HG03442 (cell line): ENCODE measurements around the gene APOBEC2.
"Not testable (repeated sequence)": the region's sequence is repeated elsewhere in the genome, so short reads cannot be mapped to it uniquely, and the experiment has no call there.

Experiments
- ATAC-seq: cut with Tn5 transposase; IDR thresholded peaks from one replicate; pipeline ENCODE4 v1.9.1; 2021; ENCODE audit warnings: mild to moderate bottlenecking, moderate library complexity; ENCODE audit not compliant: unreplicated experiment

APOBEC2 gene

GRCh38 chr6:41053041-41053440 is at the start of gene APOBEC2:
Gene APOBEC2 (plus strand): TSS chr6:41053202. CDS start chr6:41053348, 146 bp downstream.
- no peak for ATAC-seq

DNA sequence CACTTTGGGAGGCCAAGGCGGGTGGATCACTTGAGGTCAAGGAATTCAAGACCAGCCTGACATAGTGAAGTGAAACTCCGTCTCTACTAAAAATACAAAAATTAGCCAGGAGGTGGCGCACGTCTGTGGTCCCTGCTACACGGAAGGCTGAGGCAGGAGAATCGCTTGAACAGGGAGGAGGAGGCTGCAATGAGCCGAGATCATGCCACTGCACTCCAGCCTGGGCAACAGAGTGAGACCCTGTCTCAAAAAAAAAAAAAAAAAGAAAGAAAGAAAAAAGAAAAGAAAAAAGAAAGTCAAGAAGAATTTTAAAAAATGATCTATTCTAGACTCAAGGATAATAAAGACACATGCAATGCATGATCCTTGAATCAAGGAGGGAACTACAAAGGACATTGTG is 46.8 kb upstream of the APOBEC2 start:
- not testable (repeated sequence) for ATAC-seq

GRCh38 chr6:41006980-41007379 is 46.0 kb upstream of the APOBEC2 start:
- not testable (repeated sequence) for ATAC-seq

GRCh38 chr6:41008011-41008410 is 45.0 kb upstream of the APOBEC2 start:
- ATAC-seq, result no peak

- no peak for ATAC-seq
These were observed 43.3 kb upstream of the APOBEC2 start for GRCh38 chr6:41009669-41010068.

- no peak for ATAC-seq
These were observed 41.3 kb upstream of the APOBEC2 start for GRCh38 chr6:41011673-41012072.

DNA sequence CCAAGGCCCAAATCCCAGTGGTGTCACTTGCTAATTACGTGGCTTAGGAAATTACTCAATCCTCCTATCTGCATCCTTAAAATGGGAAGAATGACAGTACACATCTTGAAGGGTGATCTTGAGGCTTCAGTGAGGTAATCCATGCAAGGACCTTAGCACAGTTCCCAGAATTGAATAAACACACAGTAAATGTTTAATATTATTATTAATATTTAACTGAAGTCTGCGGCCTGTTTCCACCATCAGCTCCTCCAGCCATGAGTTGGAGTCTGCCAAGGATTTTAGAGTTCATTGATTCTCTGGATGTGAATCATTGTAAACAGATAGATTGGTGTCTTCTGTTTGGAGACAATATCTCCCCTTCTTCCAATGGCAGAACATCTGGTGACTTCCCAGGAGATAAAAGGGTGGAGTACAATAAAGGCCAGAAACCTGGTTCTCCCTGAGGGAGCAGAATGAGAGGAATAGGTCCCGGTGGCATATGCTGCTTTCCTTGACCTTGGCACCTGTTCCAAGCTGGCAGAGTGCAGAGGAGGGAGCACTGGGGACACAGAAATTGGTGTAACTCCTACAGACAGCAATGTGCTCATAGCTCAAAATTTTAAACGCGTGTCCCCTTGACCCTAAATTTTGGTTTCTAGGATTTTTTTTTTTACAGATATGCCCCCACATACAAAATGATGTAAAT is 39.4 kb upstream of the APOBEC2 start:
- no peak for ATAC-seq

DNA sequence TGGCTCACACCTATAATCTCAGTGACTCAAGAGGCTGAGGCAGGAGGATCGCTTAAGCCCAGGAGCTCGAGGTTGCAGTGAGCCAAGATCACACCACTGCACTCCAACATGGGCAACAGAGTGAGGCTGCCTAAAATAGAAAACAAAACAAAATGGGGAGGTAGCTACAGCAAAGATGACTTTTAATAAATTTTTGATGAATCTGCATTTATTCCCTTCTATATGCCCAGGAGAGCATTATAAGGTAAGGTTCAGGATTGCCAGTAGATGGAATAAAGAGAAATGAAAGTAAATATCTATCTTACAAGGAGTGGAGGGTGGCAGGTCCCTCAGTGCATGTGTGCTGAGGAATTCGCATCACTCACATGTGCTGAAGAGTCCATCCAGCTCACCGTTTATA is 38.2 kb upstream of the APOBEC2 start:
- ATAC-seq, result no peak

GRCh38 chr6:41015860-41016259 is 37.1 kb upstream of the APOBEC2 start:
- ATAC-seq, result not testable (repeated sequence)

DNA sequence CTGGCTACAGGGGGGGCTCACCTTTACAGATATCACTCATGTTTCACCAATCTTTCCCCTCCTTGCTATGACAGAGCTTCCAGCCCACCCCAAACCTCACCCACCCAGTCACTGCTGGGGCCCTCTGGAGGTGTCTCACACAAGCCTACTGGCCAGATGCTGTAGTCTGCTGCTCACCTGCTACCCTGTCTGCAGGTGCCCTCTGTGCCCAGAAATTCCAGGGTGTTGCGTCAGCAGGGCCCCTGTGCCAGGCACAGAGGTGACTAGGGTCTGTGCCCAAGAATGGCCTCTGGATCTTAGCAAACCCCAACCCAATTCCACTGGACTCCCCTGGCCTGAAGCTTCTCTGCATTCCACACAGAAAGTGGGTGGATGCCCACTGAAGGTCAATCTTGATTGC is 35.3 kb upstream of the APOBEC2 start:
- no peak for ATAC-seq

DNA sequence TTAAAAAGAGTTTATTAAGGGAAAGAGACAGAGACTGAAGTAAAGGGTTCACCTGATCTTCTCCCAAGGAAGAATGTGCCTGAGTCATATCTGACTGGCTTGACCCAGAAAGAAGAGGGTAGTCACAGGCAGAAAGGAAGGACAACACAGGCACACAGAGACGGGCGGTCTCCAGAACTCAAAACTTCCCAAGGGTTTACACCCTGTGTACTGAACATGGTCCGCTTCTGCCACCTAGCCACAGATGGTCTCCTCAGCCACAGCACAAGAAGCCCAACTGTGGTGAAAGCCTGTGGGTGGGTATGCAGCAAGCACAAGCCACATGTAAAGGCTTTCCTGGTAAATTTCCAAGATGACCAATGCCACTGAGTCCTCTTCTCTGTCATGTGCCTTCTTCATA is 31.2 kb upstream of the APOBEC2 start:
- ATAC-seq, result no peak

DNA sequence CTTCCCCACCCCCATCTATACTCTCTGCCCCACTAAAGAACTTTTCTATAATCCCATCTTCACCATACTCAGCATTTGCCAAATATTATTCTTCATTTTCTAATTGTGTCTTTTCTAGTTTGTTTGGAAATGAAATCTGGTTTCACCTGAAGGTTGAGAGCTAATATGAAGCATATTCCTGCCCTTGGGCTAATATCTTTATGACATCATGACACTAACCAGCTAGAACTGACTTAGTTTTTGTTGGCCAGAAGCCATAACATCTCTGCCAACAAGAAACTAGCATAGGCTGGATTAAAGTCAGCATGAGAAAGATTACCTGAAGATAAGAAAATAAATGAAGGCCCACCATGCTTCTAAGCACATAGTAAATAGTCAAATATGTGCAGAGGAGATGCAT is 30.7 kb upstream of the APOBEC2 start:
- ATAC-seq, result no peak

- ATAC-seq, result no peak
These were observed 29.9 kb upstream of the APOBEC2 start for GRCh38 chr6:41023114-41023513.

GRCh38 chr6:41025966-41026530 is 27.0 kb upstream of the APOBEC2 start:
- ATAC-seq, result no peak

GRCh38 chr6:41027241-41027640 is 25.8 kb upstream of the APOBEC2 start:
- no peak for ATAC-seq

DNA sequence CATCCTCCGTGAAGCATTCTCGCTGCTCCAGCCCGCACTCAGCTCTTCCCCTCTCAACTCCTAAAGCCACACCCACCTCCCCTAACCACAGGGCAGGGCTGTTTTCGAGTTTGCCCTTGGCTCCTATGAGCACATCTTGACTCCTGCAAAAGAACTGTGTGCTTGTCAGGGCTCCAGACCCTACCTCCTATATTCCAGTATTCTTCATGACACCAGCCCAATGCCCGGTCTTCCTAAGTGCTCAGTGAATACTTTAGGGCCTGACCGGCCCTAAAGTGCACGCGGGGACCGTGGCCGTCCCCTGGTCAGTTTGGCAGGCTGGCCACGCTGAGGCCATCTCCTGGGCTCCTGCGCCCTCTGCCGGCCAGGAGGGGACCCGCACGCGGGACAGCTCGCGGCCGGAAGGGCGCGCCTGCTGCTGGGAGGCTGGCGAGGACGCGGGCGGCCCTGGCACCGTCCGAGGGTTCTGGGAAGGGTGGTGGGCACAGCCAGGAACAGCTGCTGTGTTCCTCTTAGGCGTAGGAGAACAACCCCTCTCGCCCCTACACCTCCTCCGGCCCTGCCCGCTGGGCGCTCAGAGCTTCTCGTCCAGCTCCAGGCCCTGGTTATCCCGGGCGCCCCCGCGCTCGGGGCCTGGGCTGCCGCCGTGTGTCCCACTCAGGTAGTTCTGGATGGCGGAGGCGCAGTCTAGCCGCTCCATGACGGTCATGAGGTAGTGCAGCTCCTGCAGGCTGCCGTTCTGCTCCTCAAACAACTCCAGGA is 25.0 kb upstream of the APOBEC2 start:
- ATAC-seq, result peak; percentile 81

DNA sequence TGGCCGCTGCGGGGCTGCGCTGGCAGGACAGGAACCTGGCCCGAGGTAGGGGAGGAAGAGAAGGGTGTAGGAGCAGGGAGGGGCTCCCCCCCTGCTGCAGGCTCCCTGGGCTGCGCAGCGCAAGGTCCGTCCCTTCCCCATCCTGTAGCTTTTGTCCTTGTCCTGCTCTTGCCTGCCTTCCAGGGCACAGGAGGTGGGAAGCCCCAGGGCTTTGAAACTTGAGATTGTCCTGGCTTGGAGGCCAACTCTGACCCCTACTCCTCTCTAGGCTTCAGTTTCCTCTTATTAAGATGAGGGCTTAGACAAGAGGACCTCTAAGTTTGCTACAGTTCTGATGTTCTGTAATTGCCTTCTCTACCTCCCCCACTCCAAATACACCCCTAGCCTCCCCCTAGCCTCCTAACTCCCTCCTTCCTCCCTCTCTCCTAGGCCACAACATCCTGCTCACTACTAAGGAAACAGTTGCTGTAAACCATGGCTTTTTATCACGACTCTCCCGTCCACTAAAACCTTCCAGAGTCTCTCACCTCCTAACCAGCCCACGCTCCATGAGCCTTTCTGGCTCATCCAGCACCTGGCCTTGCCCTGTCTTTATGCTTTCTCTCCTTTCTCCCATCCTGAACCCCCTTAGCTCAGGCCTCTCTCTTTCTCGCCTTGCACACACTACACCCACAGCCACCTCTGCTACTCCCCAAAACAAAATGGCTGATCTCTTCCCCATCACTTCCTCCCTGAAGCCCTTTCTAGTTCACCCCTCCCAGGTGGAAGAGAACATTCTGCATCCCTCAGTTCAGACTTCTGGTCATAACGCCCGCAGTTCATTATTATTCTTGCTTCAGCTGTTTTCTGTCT is 24.2 kb upstream of the APOBEC2 start:
- ATAC-seq, result peak; percentile 15

DNA sequence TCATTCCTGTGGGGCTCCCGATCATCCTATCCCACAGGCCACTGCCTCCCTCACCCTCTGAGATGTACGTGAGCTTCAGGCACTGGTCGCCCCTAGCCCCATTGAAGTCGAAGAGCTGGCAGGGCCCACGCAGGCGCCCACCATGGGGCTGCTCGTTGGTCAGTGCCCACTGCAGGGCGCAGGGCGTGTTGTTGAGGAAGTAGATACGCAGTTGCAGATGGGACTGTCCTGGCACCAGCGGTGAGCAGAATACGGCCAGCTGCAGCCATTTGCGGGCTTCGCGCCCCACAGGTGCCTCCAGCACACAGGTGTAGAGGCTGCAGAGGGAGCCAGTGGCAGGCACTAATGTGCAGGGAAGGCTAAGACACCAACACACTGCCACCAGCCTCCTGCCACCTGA is 20.2 kb upstream of the APOBEC2 start:
- ATAC-seq, result no peak

DNA sequence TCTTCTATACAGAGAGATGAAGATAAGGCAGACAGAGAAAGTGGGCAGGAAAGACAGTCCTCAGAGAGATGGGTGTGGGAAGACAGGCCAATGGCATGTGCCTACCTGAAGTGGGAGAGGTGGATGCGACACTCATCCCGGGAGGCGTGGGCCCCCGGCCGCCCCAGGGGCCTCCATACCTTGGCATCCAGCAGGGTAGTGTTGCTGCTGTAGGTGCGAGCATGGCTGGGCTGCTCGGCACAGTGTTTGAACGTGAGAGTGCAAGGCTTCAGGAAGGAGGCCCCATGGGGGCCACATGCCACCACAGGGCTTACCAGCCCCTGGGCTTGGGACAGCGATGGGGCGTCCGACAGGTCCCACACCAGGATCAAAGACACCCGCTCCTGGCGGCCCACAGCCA is 19.2 kb upstream of the APOBEC2 start:
- no peak for ATAC-seq

- no peak for ATAC-seq
These were observed 16.8 kb upstream of the APOBEC2 start for GRCh38 chr6:41036186-41036585.

- ATAC-seq, result no peak
These were observed 16.4 kb upstream of the APOBEC2 start for GRCh38 chr6:41036601-41037000.
